Neuron (in vitro differentiated cells): ENCODE measurements around the gene LRRC27.
"Not testable (repeated sequence)": the region's sequence is repeated elsewhere in the genome, so short reads cannot be mapped to it uniquely, and the experiment has no call there.

ENCODE experiments used
- H2AFZ ChIP-seq: one replicate; pipeline ENCODE4 v1.6.1; 2013; ENCODE audit warnings: low read depth, mild to moderate bottlenecking, inconsistent platforms, low read length, moderate library complexity
- H3K27me3 ChIP-seq: one replicate; pipeline ENCODE4 v1.6.1; 2013; ENCODE audit warnings: low read length; ENCODE audit not compliant: insufficient read depth
- H3K36me3 ChIP-seq: one replicate; pipeline ENCODE4 v1.6.1; 2013; ENCODE audit warnings: low read length; ENCODE audit not compliant: insufficient read depth
- H3K4me1 ChIP-seq: one replicate; pipeline ENCODE4 v1.6.1; 2013; ENCODE audit warnings: low read length; ENCODE audit not compliant: insufficient read depth
- H3K4me3 ChIP-seq: 2 replicates; pipeline ENCODE4 v1.5.1; 2013; ENCODE audit warnings: mild to moderate bottlenecking, low read length, moderate library complexity
- H3K9me3 ChIP-seq: one replicate; pipeline ENCODE4 v1.6.1; 2013; ENCODE audit warnings: low read length

The LRRC27 gene

GRCh38 chr10:132386896-132387295 is 54.9 kb downstream of the LRRC27 start:
- H3K4me3 ChIP-seq, H3K27me3 ChIP-seq, H3K36me3 ChIP-seq, H3K4me1 ChIP-seq, H3K9me3 ChIP-seq, H2AFZ ChIP-seq: not testable (repeated sequence)

- Histone ChIP-seq H3K9me3 (no peaks in the 10 kb centered on the region), H3K27me3 (no peaks in the 10 kb centered on the region), H3K36me3 (no peaks in the 10 kb centered on the region), H3K4me3 (no peak overlapping the region), H2AFZ (no peak overlapping the region), H3K4me1 (peaks cover 6% of the 10 kb centered on the region)
Observed at GRCh38 chr10:132387764-132388210, 55.8 kb downstream of the LRRC27 start.

GRCh38 chr10:132388891-132389432 is 57.0 kb downstream of the LRRC27 start:
- H3K9me3 ChIP-seq = no peaks in the 10 kb centered on the region

GRCh38 chr10:132389433-132390169 is 57.6 kb downstream of the LRRC27 start:
- H3K36me3 ChIP-seq = no peaks in the 10 kb centered on the region
- H3K4me3 ChIP-seq = no peak overlapping the region
- H3K9me3 ChIP-seq = no peaks in the 10 kb centered on the region
- no peak overlapping the region for H2AFZ ChIP-seq
- peaks cover 4% of the 10 kb centered on the region for H3K4me1 ChIP-seq
- no peaks in the 10 kb centered on the region for H3K27me3 ChIP-seq

More at GRCh38 chr10:132388891-132389432, 57.0 kb downstream of the LRRC27 start:
- no peak overlapping the region for H3K4me3 ChIP-seq
- no peaks in the 10 kb centered on the region for H3K36me3 ChIP-seq
- H2AFZ ChIP-seq = no peak overlapping the region
- peaks cover 5% of the 10 kb centered on the region for H3K4me1 ChIP-seq
- H3K27me3 ChIP-seq = no peaks in the 10 kb centered on the region

DNA sequence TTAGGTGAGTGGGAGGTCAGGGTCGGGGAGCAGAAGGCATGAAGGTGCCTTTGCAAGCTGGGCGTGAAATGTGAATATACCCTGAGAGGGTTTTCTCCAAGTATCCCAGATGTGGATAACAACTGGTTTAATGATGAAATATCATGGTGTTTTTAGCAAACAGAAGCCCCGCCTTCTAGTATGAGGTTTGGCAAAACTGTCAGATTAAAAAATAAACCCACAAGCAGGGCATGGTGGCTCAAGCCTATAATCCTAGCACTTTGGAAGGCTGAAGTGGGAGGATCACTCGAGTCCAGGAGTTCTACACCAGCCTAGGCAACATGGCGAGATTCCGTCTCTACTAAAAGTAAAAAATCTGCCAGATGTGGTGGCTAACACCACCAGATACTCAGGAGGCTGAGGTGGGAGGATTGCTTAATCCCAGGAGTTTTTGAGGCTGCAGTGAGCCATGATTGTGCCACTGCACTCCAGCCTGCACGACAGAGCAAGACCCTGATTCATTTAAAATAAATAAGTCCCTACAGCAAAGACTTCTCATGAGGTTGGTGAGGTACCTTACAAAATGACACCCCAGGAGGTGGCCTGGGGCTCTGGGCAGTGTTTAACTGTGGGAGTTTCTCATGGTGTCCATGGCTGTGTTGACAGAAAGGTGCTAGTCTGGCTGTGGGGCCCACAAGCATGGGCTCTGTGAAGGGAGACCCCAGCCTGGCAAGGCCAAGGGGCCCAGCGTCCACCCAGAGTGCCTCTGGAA is 58.4 kb downstream of the LRRC27 start:
- Histone ChIP-seq H3K4me3 (no peak overlapping the region), H3K27me3 (no peaks in the 10 kb centered on the region), H3K36me3 (no peaks in the 10 kb centered on the region), H3K9me3 (no peaks in the 10 kb centered on the region), H2AFZ (no peak overlapping the region), H3K4me1 (peaks cover 5% of the 10 kb centered on the region)

GRCh38 chr10:132390921-132391675 is 59.1 kb downstream of the LRRC27 start:
- peaks cover 9% of the 10 kb centered on the region for H3K4me1 ChIP-seq
- no peak overlapping the region for H3K4me3 ChIP-seq
- no peaks in the 10 kb centered on the region for H3K9me3 ChIP-seq
- H2AFZ ChIP-seq = no peak overlapping the region
- no peaks in the 10 kb centered on the region for H3K27me3 ChIP-seq
- H3K36me3 ChIP-seq = no peaks in the 10 kb centered on the region

GRCh38 chr10:132391676-132392020 is 59.7 kb downstream of the LRRC27 start:
- Histone ChIP-seq H3K27me3 (no peaks in the 10 kb centered on the region), H3K4me3 (no peak overlapping the region), H2AFZ (no peak overlapping the region), H3K4me1 (peaks cover 9% of the 10 kb centered on the region), H3K9me3 (no peaks in the 10 kb centered on the region), H3K36me3 (no peaks in the 10 kb centered on the region)

DNA sequence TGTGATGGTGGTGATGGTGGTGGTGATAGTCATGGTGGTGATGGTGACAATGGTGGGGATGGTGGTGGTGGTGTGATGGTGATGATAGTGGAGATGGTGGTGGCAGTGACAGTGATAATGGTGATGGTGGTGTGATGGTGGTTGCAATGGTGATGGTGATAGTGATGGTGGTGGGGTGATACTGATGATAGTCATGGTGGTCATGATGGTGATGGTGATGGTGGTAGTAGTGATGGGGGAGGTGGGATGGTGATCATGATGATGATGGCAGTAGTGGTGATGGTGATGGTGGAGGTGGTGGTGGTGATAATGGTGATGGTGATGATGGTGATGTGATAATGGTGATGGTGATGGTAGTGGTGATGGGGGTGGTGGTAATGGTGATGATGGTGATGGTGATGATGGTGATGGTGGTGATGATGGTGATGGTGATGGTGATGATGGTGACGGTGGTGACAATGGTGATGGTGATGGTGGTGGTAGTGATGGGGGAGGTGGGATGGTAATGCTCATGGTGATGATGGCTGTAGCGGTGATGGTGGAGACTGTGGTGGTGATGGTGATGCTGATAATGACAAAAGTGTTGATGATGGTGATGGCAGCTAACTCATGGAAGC is 60.3 kb downstream of the LRRC27 start:
- Histone ChIP-seq H2AFZ (no peak overlapping the region), H3K4me3 (no peak overlapping the region), H3K27me3 (no peaks in the 10 kb centered on the region), H3K9me3 (no peaks in the 10 kb centered on the region), H3K4me1 (peaks cover 9% of the 10 kb centered on the region), H3K36me3 (no peaks in the 10 kb centered on the region)

GRCh38 chr10:132392811-132393694 is 61.1 kb downstream of the LRRC27 start:
- Histone ChIP-seq H3K27me3 (no peaks in the 10 kb centered on the region), H3K4me1 (peaks cover 15% of the 10 kb centered on the region), H3K9me3 (no peaks in the 10 kb centered on the region), H3K4me3 (no peak overlapping the region), H2AFZ (no peak overlapping the region), H3K36me3 (no peaks in the 10 kb centered on the region)

DNA sequence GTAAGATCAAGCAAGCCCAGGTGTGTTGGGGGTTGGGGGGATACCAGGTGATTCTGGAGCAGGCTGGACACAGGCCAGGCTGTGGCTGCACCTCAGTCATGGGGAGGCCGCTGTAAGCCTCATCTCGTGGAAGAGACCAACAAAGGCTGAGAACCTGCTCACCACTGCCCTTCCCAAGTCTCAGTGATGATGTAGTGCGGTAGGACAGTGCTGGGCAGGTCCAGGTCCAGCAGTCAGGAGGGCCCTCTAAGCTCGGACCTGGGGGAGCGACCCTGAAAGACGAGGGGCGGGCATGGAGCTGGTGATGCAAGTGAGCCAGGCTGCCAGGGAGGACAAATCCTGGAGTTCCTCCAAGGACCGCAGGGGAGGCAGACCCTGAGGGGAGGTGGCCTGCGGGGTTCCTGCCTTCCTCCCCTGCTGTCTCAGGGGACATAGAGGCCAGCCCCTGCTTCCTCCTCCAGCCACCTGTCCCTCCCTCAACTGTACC is 61.7 kb downstream of the LRRC27 start:
- Histone ChIP-seq H3K36me3 (no peaks in the 10 kb centered on the region), H3K9me3 (no peaks in the 10 kb centered on the region), H3K27me3 (no peaks in the 10 kb centered on the region), H2AFZ (no peak overlapping the region), H3K4me1 (peaks cover 18% of the 10 kb centered on the region), H3K4me3 (no peak overlapping the region)

GRCh38 chr10:132394201-132394811 is 62.3 kb downstream of the LRRC27 start:
- no peak overlapping the region for H2AFZ ChIP-seq
- no peaks in the 10 kb centered on the region for H3K9me3 ChIP-seq
- H3K27me3 ChIP-seq = no peaks in the 10 kb centered on the region

More at GRCh38 chr10:132394201-132394811, 62.3 kb downstream of the LRRC27 start:
- H3K36me3 ChIP-seq = no peaks in the 10 kb centered on the region
- H3K4me1 ChIP-seq = peaks cover 15% of the 10 kb centered on the region
- no peak overlapping the region for H3K4me3 ChIP-seq
